Astrocyte (in vitro differentiated cells and primary cell): ENCODE results near the gene SDK1. TPM values are rescaled to one million over a fixed set of nuclear protein-coding genes. Genes with fewer than 3 reads are reported as not detected.

Source experiments
- DNase-seq: peaks from one replicate; pipeline ENCODE4 v3.0.0-alpha.2; 2010; ENCODE audit warnings: low read depth
- FAIRE-seq: peaks from 2 replicates; lab custom pipeline; 2011; peaks lifted over from hg19 to GRCh38; lab: Jason Lieb, UNC
- H2AFZ ChIP-seq: 2 replicates; pipeline ENCODE4 v1.6.0; 2012; ENCODE audit warnings: low read depth, low read length, inconsistent platforms
- H3K27ac ChIP-seq: 2 replicates; pipeline ENCODE4 v1.5.1; 2011; ENCODE audit warnings: low read depth, low read length, inconsistent platforms
- H3K27me3 ChIP-seq: 2 replicates; pipeline ENCODE4 v1.6.0; 2011; ENCODE audit warnings: low read length, inconsistent platforms; ENCODE audit not compliant: insufficient read depth
- H3K36me3 ChIP-seq: 2 replicates; pipeline ENCODE4 v1.5.1; 2011; ENCODE audit warnings: low read length, inconsistent platforms; ENCODE audit not compliant: insufficient read depth
- H3K4me1 ChIP-seq: 2 replicates; pipeline ENCODE4 v1.5.1; 2011; ENCODE audit warnings: low read length, inconsistent platforms; ENCODE audit not compliant: insufficient read depth
- H3K4me2 ChIP-seq: 2 replicates; pipeline ENCODE4 v1.6.0; 2012; ENCODE audit warnings: low read length, inconsistent platforms
- H3K4me3 ChIP-seq: 2 replicates; pipeline ENCODE4 v1.5.1; 2011; ENCODE audit warnings: low read depth, mild to moderate bottlenecking, low read length, inconsistent platforms; ENCODE audit not compliant: insufficient read depth
- H3K79me2 ChIP-seq: 2 replicates; pipeline ENCODE4 v1.6.0; 2012; ENCODE audit warnings: mild to moderate bottlenecking, low read length, inconsistent platforms; ENCODE audit not compliant: insufficient read depth
- H3K9ac ChIP-seq: 2 replicates; pipeline ENCODE4 v1.6.0; 2012; ENCODE audit warnings: mild to moderate bottlenecking, low read length, inconsistent platforms
- H3K9me3 ChIP-seq: 2 replicates; pipeline ENCODE4 v1.5.1; 2012; ENCODE audit warnings: low read depth, mild to moderate bottlenecking, low read length, inconsistent platforms; ENCODE audit not compliant: insufficient read depth
- H4K20me1 ChIP-seq: 2 replicates; pipeline ENCODE4 v1.6.0; 2012; ENCODE audit warnings: low read length, inconsistent platforms; ENCODE audit not compliant: insufficient read depth
- H3K27ac Mint-ChIP-seq: one replicate; pipeline ENCODE4 v1.8.0; 2021; ENCODE audit warnings: mild to moderate bottlenecking, mixed read lengths; ENCODE audit not compliant: unreplicated experiment
- H3K27me3 Mint-ChIP-seq: one replicate; pipeline ENCODE4 v1.8.0; 2021; ENCODE audit warnings: low read depth, mixed read lengths; ENCODE audit not compliant: unreplicated experiment
- H3K36me3 Mint-ChIP-seq: one replicate; pipeline ENCODE4 v1.8.0; 2021; ENCODE audit warnings: low read depth, mixed read lengths; ENCODE audit not compliant: unreplicated experiment
- H3K4me1 Mint-ChIP-seq: one replicate; pipeline ENCODE4 v1.8.0; 2021; ENCODE audit warnings: low read depth, mixed read lengths; ENCODE audit not compliant: unreplicated experiment
- H3K4me3 Mint-ChIP-seq: one replicate; pipeline ENCODE4 v1.8.0; 2021; ENCODE audit warnings: mild to moderate bottlenecking, moderate library complexity, mixed read lengths; ENCODE audit not compliant: unreplicated experiment
- H3K9me3 Mint-ChIP-seq: one replicate; pipeline ENCODE4 v1.8.0; 2021; ENCODE audit warnings: mild to moderate bottlenecking, mixed read lengths; ENCODE audit not compliant: unreplicated experiment
- EZH2 ChIP-seq: IDR thresholded peaks from 2 replicates; pipeline ENCODE4 v1.6.1; 2012; ENCODE audit warnings: mild to moderate bottlenecking, low read length, inconsistent platforms; ENCODE audit not compliant: insufficient read depth
- total RNA-seq: library from RNA; stranded (reverse); gene quantifications from 2 replicates; pipeline ENCODE4 v1.2.1, GENCODE V29; 2021
- TF ChIP-seq, protein P1 (sequence below): IDR thresholded peaks from 2 replicates; pipeline ENCODE4 v1.5.1; 2011; ENCODE audit warnings: low read depth, mild to moderate bottlenecking, inconsistent platforms, low read length, moderate library complexity; ENCODE audit not compliant: insufficient read depth

The SDK1 gene
- total RNA-seq, 1 donor from 2014 or later, result 4.2 TPM

DNA sequence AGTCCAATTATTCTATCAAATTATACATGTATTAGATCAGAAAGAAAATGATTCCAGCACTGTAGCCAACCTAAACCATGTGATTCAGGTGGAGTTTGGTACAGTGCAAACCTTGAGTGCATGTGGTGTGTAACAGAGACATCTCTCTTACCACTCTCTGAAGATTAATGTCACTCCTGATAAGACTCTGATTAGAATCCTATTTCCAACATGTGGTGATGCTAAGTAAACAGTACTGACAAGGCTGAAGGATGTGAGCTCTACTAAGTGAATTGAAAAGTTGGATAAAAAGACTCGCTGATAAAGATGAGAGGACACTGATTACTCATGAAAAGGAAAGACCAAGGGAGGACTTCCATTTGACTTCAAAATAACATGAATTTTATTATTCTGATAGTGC, 232.0 kb downstream of the SDK1 start:
- TF ChIP-seq, protein P1, sequence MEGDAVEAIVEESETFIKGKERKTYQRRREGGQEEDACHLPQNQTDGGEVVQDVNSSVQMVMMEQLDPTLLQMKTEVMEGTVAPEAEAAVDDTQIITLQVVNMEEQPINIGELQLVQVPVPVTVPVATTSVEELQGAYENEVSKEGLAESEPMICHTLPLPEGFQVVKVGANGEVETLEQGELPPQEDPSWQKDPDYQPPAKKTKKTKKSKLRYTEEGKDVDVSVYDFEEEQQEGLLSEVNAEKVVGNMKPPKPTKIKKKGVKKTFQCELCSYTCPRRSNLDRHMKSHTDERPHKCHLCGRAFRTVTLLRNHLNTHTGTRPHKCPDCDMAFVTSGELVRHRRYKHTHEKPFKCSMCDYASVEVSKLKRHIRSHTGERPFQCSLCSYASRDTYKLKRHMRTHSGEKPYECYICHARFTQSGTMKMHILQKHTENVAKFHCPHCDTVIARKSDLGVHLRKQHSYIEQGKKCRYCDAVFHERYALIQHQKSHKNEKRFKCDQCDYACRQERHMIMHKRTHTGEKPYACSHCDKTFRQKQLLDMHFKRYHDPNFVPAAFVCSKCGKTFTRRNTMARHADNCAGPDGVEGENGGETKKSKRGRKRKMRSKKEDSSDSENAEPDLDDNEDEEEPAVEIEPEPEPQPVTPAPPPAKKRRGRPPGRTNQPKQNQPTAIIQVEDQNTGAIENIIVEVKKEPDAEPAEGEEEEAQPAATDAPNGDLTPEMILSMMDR, result no peak
- TF ChIP-seq EZH2, result no peak
- no peaks in the 10 kb centered on the region for H3K4me1 ChIP-seq
- no peak overlapping the region for H3K27ac Mint-ChIP-seq
- peaks cover 2% of the 10 kb centered on the region for H3K9me3 Mint-ChIP-seq
- H3K27me3 ChIP-seq, result no peaks in the 10 kb centered on the region
- H3K36me3 Mint-ChIP-seq, result no peaks in the 10 kb centered on the region
- H3K9me3 ChIP-seq, result no peaks in the 10 kb centered on the region
- no peak overlapping the region for H2AFZ ChIP-seq
- no peak for FAIRE-seq
- H3K4me1 Mint-ChIP-seq, result peaks cover 8% of the 10 kb centered on the region
- no peaks in the 10 kb centered on the region for H3K79me2 ChIP-seq
- no peak overlapping the region for H3K27ac ChIP-seq
- no peaks in the 10 kb centered on the region for H3K27me3 Mint-ChIP-seq
- H3K9ac ChIP-seq, result no peak overlapping the region
- peak; percentile 56 for DNase-seq
- no peaks in the 10 kb centered on the region for H3K36me3 ChIP-seq
- H4K20me1 ChIP-seq, result no peaks in the 10 kb centered on the region
- no peak overlapping the region for H3K4me2 ChIP-seq
- H3K4me3 Mint-ChIP-seq, result no peak overlapping the region
- no peak overlapping the region for H3K4me3 ChIP-seq

DNA sequence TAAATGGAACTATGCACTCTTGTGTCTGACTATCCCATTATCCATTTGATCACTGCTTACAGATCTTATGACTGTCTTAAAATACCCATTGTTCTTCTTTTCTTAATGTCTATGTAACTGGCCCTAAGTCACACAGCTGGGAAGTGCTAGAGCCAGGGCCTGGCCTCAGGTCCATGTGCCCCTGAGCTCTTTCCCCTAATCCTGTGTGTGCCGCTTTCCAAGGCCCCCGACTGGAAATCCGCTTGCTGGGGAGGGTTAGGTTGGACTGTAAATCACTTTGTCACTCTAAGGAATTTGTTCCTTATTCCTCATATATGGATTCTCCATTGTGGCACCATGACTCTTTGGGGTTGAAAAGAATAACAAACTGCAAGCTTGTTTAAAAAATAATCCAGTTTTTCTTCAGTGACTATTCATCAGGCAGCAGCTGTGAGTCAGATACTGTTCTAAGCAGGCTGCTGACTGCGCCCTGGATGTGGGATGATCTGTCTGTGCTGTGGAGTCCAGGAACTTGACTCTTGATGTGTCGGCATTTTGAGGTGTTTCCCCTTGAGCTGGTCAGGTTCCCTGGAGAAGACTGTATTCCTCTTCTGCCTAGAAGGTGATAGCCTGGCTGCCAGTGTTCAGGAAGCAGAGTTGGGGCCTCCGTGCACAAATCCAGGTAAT, 236.3 kb downstream of the SDK1 start:
- Histone ChIP-seq H2AFZ (no peak overlapping the region), H3K27me3 (no peaks in the 10 kb centered on the region), H3K9me3 (no peaks in the 10 kb centered on the region), H3K27ac (no peak overlapping the region), H3K4me3 (no peak overlapping the region), H4K20me1 (no peaks in the 10 kb centered on the region), H3K36me3 (no peaks in the 10 kb centered on the region), H3K79me2 (no peaks in the 10 kb centered on the region), H3K4me1 (no peaks in the 10 kb centered on the region), H3K4me2 (peak overlapping the region; percentile 42), H3K9ac (no peak overlapping the region)
- peaks cover 14% of the 10 kb centered on the region for H3K4me1 Mint-ChIP-seq
- H3K9me3 Mint-ChIP-seq, result no peaks in the 10 kb centered on the region
- DNase-seq (peak; percentile 71), FAIRE-seq (no peak)
- peak overlapping the region; percentile 0 for H3K27ac Mint-ChIP-seq
- TF ChIP-seq EZH2, result no peak
- TF ChIP-seq, protein P1, result no peak
- no peaks in the 10 kb centered on the region for H3K36me3 Mint-ChIP-seq
- no peaks in the 10 kb centered on the region for H3K27me3 Mint-ChIP-seq
- no peak overlapping the region for H3K4me3 Mint-ChIP-seq

DNA sequence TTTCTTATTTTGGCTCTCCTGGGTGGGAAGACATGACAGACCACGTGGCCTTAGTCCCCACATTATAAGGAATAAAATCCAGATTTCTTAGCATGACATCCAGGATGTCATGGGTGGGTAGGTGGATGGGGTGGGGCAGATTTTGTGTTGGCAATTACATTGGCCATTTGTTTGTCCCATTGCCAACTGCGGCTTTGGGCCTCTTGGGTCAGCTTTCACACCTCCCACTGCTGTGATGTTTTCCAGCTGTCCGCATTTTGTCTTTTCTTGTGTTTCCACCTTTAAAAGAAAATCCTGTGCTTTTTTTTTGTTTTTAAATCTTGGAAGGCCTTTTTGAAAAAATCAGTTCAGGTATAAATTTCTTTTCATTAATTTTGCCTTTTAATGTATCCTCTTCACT, 237.0 kb downstream of the SDK1 start:
- H3K27me3 Mint-ChIP-seq, result no peaks in the 10 kb centered on the region
- H3K27ac ChIP-seq, result no peak overlapping the region
- TF ChIP-seq, protein P1, result no peak
- TF ChIP-seq EZH2, result no peak
- H3K9me3 ChIP-seq, result no peaks in the 10 kb centered on the region
- H3K4me3 ChIP-seq, result no peak overlapping the region
- no peaks in the 10 kb centered on the region for H3K36me3 Mint-ChIP-seq
- no peaks in the 10 kb centered on the region for H3K36me3 ChIP-seq
- no peak overlapping the region for H3K9ac ChIP-seq
- no peaks in the 10 kb centered on the region for H3K27me3 ChIP-seq
- H4K20me1 ChIP-seq, result no peaks in the 10 kb centered on the region
- H3K4me3 Mint-ChIP-seq, result no peak overlapping the region
- H3K79me2 ChIP-seq, result no peaks in the 10 kb centered on the region
- no peak for DNase-seq
- peak overlapping the region; percentile 42 for H3K4me2 ChIP-seq
- H3K4me1 ChIP-seq, result no peaks in the 10 kb centered on the region
- H3K4me1 Mint-ChIP-seq, result peaks cover 14% of the 10 kb centered on the region
- no peaks in the 10 kb centered on the region for H3K9me3 Mint-ChIP-seq
- no peak overlapping the region for H3K27ac Mint-ChIP-seq
- no peak overlapping the region for H2AFZ ChIP-seq
- no peak for FAIRE-seq
